Endodermal cell (in vitro differentiated cells): ENCODE data around the gene BTBD18. TPM values are rescaled to one million over a fixed set of nuclear protein-coding genes. Genes with fewer than 3 reads are reported as not detected.

Source experiments
- DNase-seq: peaks from one replicate; pipeline ENCODE4 v3.0.0-alpha.2; 2017
- H3K27ac ChIP-seq: 2 replicates; pipeline ENCODE4 v1.5.1; 2013; ENCODE audit warnings: mild to moderate bottlenecking, low read depth, low read length, moderate library complexity
- H3K27me3 ChIP-seq: 2 replicates; pipeline ENCODE4 v1.6.1; 2013; ENCODE audit warnings: mild to moderate bottlenecking, low read length, moderate library complexity; ENCODE audit not compliant: insufficient read depth, control insufficient read depth, poor library complexity, severe bottlenecking
- H3K36me3 ChIP-seq: 2 replicates; pipeline ENCODE4 v1.7.0; 2013; ENCODE audit warnings: mild to moderate bottlenecking, low read length, moderate library complexity; ENCODE audit not compliant: control insufficient read depth, insufficient read depth
- H3K4me1 ChIP-seq: one replicate; pipeline ENCODE4 v1.7.0; 2013; ENCODE audit warnings: low read length; ENCODE audit not compliant: control insufficient read depth, insufficient read depth
- H3K4me3 ChIP-seq: 2 replicates; pipeline ENCODE4 v1.5.1; 2013; ENCODE audit warnings: mild to moderate bottlenecking, low read length, moderate library complexity
- H3K9ac ChIP-seq: 2 replicates; pipeline ENCODE4 v1.6.1; 2013; ENCODE audit warnings: mild to moderate bottlenecking, low read length, moderate library complexity; ENCODE audit not compliant: poor library complexity, severe bottlenecking; ENCODE audit errors: extremely low read depth
- H3K9me3 ChIP-seq: 2 replicates; pipeline ENCODE4 v1.6.1; 2013; ENCODE audit warnings: mild to moderate bottlenecking, low read length, moderate library complexity; ENCODE audit not compliant: control insufficient read depth
- H3K27ac Mint-ChIP-seq: 2 replicates; pipeline ENCODE4 v1.8.0; 2020; ENCODE audit warnings: mixed read lengths
- H3K27me3 Mint-ChIP-seq: 2 replicates; pipeline ENCODE4 v1.8.0; 2021; ENCODE audit warnings: mild to moderate bottlenecking, mixed read lengths; ENCODE audit not compliant: insufficient read depth
- H3K36me3 Mint-ChIP-seq: 2 replicates; pipeline ENCODE4 v1.8.0; 2020; ENCODE audit warnings: low read depth, mixed read lengths
- H3K4me1 Mint-ChIP-seq: 2 replicates; pipeline ENCODE4 v1.8.0; 2020; ENCODE audit warnings: mixed read lengths
- H3K4me3 Mint-ChIP-seq: 2 replicates; pipeline ENCODE4 v1.8.0; 2020; ENCODE audit warnings: mild to moderate bottlenecking, moderate library complexity, mixed read lengths
- H3K9me3 Mint-ChIP-seq: 2 replicates; pipeline ENCODE4 v1.8.0; 2020; ENCODE audit warnings: mild to moderate bottlenecking, mixed read lengths
- WGBS, 2 experiments: methylation state at CpG; one replicate each; pipeline versions ENCODE4 v1.1.5 to v1.1.7; 2013; ENCODE audit warnings: missing lambda C conversion rate in 2 of 2, mixed read lengths in 1 of 2; ENCODE audit not compliant: insufficient coverage in 1 of 2, insufficient read length in 1 of 2; 5-methylcytosine and 5-hydroxymethylcytosine counted together
- total RNA-seq, 2 donors: library from RNA; stranded (reverse); fragmentation: NEBNext Ultra II Directional in 1 of 2; extraction: Animal tissue kit (Norgen Biotek cat#: 25700) in 1 of 2; gene quantifications; 2 replicates in 1 of 2; 3 replicates in 1 of 2; pipeline ENCODE4 v1.2.1, GENCODE V29; 2021
- TF ChIP-seq, protein P1 (sequence below): fragments of 200-600 bp; sonication (generic); conservative IDR thresholded peaks from 2 replicates; pipeline ENCODE4 v1.5.0; 2021; ENCODE audit warnings: antibody characterized with exemption, mild to moderate bottlenecking

BTBD18 gene
- total RNA-seq, 2 donors from 2014 or later, result not detected

DNA sequence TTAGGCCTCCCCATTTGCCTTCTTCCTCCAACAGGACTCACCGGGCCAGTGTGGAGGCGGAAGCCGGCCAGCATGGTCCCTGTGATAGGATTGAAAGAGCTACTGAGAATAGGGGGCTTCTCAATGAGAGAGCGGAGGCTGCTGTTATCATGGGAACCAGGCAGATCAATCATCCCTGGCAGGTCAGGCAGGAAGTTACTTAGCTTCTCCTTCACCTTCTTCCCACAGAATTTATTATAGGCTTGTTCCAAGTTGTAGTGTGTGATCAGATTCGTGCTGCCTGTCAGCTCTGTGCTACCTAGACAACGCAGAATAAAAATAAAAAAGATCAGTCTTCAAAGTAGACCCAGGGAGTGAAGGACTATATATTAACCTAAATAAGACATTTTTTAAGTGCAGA, 46.7 kb downstream of the BTBD18 start:
- H3K9me3 Mint-ChIP-seq, result no peaks in the 10 kb centered on the region
- H3K9me3 ChIP-seq, result no peaks in the 10 kb centered on the region
- TF ChIP-seq, protein P1, sequence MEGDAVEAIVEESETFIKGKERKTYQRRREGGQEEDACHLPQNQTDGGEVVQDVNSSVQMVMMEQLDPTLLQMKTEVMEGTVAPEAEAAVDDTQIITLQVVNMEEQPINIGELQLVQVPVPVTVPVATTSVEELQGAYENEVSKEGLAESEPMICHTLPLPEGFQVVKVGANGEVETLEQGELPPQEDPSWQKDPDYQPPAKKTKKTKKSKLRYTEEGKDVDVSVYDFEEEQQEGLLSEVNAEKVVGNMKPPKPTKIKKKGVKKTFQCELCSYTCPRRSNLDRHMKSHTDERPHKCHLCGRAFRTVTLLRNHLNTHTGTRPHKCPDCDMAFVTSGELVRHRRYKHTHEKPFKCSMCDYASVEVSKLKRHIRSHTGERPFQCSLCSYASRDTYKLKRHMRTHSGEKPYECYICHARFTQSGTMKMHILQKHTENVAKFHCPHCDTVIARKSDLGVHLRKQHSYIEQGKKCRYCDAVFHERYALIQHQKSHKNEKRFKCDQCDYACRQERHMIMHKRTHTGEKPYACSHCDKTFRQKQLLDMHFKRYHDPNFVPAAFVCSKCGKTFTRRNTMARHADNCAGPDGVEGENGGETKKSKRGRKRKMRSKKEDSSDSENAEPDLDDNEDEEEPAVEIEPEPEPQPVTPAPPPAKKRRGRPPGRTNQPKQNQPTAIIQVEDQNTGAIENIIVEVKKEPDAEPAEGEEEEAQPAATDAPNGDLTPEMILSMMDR, result no peak
- H3K9ac ChIP-seq, result no peak overlapping the region
- peaks cover 4% of the 10 kb centered on the region for H3K4me1 Mint-ChIP-seq
- no peak for DNase-seq
- WGBS, 2 experiments, result 82 to 96% methylated on average over 3 to 6 of the region's 6 CpGs
- peaks cover 68% of the 10 kb centered on the region for H3K36me3 ChIP-seq
- H3K4me1 ChIP-seq, result no peaks in the 10 kb centered on the region
- H3K27me3 ChIP-seq, result no peaks in the 10 kb centered on the region
- H3K27ac ChIP-seq, result no peak overlapping the region
- no peaks in the 10 kb centered on the region for H3K27me3 Mint-ChIP-seq
- no peak overlapping the region for H3K4me3 ChIP-seq
- no peak overlapping the region for H3K27ac Mint-ChIP-seq
- peaks cover 50% of the 10 kb centered on the region for H3K36me3 Mint-ChIP-seq
- no peak overlapping the region for H3K4me3 Mint-ChIP-seq

DNA sequence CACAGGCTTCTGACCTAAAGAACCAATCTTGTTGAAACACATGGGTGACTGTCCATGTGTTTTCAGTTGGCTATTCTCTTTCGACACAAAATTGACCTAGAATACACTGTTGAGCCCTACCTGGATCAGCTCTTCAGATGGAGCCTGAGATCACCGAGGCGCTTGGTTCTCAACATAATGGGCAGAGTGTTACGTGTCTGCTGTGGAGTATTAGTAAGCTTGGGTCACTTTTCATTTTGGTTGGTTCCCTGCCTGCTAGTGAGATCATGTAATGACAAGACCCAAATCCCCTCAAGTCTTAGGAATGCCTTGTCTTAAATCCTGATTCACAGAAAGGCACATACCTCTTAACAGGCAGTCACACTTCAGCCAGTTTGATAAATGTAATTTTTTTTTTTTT, 48.3 kb downstream of the BTBD18 start:
- Mint-ChIP-seq H3K27ac (no peak overlapping the region), H3K27me3 (no peaks in the 10 kb centered on the region), H3K4me1 (peaks cover 4% of the 10 kb centered on the region), H3K4me3 (no peak overlapping the region), H3K36me3 (peaks cover 63% of the 10 kb centered on the region), H3K9me3 (no peaks in the 10 kb centered on the region)
- 92 to 95% methylated on average over 4 of the region's 4 CpGs for WGBS, 2 experiments
- no peaks in the 10 kb centered on the region for H3K4me1 ChIP-seq
- H3K36me3 ChIP-seq, result peaks cover 77% of the 10 kb centered on the region
- no peaks in the 10 kb centered on the region for H3K9me3 ChIP-seq
- no peak overlapping the region for H3K27ac ChIP-seq
- TF ChIP-seq, protein P1, result no peak
- DNase-seq, result no peak
- no peak overlapping the region for H3K4me3 ChIP-seq
- H3K9ac ChIP-seq, result no peak overlapping the region
- no peaks in the 10 kb centered on the region for H3K27me3 ChIP-seq

DNA sequence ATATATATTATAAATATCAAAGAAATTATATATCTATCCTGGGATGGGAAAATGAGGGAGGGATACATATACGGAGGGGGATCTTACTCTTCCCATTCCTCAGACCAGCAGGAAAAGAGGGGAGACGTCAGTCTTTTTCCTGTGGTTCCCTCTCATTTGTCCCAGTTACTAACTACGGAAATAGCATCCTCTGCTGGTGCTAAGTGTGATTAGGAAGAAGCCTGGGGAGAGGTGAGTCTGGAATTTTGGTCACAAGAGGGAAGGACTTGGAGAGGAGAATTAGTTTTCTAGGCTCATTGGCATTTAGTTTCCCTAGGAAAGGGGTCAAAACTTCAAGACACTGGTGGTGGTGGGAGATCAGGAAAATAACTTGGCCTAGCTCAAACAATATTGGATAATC, 51.2 kb downstream of the BTBD18 start:
- Mint-ChIP-seq H3K4me1 (peaks cover 4% of the 10 kb centered on the region), H3K27ac (peak overlapping the region; percentile 8), H3K36me3 (peaks cover 74% of the 10 kb centered on the region), H3K9me3 (no peaks in the 10 kb centered on the region), H3K4me3 (no peak overlapping the region), H3K27me3 (no peaks in the 10 kb centered on the region)
- no peaks in the 10 kb centered on the region for H3K9me3 ChIP-seq
- no peak overlapping the region for H3K27ac ChIP-seq
- H3K4me3 ChIP-seq, result no peak overlapping the region
- H3K27me3 ChIP-seq, result no peaks in the 10 kb centered on the region
- H3K4me1 ChIP-seq, result no peaks in the 10 kb centered on the region
- peaks cover 78% of the 10 kb centered on the region for H3K36me3 ChIP-seq
- 80 to 83% methylated on average over 1 to 3 of the region's 3 CpGs for WGBS, 2 experiments
- H3K9ac ChIP-seq, result no peak overlapping the region
- TF ChIP-seq, protein P1, result peak; percentile 55
- DNase-seq, result no peak
